Measurements from ENCODE around the gene PNLIPRP1. TPM values are rescaled to one million over a fixed set of nuclear protein-coding genes. Genes with fewer than 3 reads are reported as not detected.

The PNLIPRP1 gene
- total RNA-seq, 1 donor from 2014 or later: not detected

DNA sequence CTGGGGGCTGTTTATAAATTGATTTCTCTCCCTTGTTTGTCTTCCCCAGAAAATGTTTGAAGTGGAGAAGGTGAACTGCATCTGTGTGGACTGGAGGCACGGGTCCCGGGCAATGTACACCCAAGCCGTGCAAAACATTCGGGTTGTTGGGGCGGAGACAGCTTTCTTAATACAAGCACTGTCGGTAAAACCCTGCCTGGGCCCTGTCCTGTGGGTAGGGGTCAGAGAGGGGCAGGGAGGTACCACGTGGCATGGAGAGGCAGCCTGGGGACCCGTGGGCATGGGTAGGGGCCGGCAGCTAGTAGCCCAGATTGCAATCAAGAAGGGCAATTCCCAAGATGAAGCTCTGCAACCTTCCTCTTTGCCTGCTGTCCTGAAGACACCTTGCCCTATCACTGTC is 36.1 kb downstream of the PNLIPRP1 start:
- H3K4me1 Mint-ChIP-seq (ENCODE audit: unreplicated experiment): no peaks in the 10 kb centered on the region
- no peak overlapping the region for H3K4me3 Mint-ChIP-seq (ENCODE audit: unreplicated experiment)
- H3K9me3 Mint-ChIP-seq (ENCODE audit: unreplicated experiment): no peaks in the 10 kb centered on the region
- H3K36me3 Mint-ChIP-seq (ENCODE audit: low read depth, unreplicated experiment): no peaks in the 10 kb centered on the region
- DNase-seq (ENCODE audit: low spot score): no peak
- no peaks in the 10 kb centered on the region for H3K27me3 Mint-ChIP-seq (ENCODE audit: unreplicated experiment)
- TF ChIP-seq, protein P1, sequence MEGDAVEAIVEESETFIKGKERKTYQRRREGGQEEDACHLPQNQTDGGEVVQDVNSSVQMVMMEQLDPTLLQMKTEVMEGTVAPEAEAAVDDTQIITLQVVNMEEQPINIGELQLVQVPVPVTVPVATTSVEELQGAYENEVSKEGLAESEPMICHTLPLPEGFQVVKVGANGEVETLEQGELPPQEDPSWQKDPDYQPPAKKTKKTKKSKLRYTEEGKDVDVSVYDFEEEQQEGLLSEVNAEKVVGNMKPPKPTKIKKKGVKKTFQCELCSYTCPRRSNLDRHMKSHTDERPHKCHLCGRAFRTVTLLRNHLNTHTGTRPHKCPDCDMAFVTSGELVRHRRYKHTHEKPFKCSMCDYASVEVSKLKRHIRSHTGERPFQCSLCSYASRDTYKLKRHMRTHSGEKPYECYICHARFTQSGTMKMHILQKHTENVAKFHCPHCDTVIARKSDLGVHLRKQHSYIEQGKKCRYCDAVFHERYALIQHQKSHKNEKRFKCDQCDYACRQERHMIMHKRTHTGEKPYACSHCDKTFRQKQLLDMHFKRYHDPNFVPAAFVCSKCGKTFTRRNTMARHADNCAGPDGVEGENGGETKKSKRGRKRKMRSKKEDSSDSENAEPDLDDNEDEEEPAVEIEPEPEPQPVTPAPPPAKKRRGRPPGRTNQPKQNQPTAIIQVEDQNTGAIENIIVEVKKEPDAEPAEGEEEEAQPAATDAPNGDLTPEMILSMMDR (IDR thresholded peaks at IDR 0.05; ENCODE audit: unreplicated experiment): no peak
- no peak overlapping the region for H3K27ac Mint-ChIP-seq (ENCODE audit: unreplicated experiment)

DNA sequence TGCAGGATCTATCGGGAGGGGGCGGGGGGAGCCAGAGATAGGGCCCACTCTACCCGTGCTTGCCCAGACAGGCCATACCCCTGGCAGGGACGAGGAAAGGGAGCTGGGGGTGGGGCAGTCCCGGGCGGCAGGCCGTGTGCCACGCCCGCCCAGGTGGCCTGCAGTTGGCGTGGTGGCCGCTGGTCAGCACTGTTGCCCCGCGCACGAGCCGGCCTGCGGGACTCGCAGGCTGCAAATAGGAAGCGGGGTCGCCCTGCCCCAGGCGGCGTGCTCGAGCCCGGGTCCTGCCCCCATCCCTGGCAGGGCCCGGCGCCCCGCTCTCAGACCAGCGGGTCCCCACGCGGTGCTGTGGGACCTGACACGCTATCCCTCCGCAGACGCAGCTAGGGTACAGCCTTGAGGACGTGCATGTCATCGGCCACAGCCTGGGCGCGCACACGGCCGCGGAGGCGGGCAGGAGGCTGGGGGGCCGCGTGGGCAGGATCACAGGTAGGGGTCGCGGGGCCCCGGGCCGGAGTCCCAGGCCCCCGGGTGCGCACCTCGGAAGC is 36.7 kb downstream of the PNLIPRP1 start:
- Mint-ChIP-seq H3K4me1 (ENCODE audit: unreplicated experiment) (no peaks in the 10 kb centered on the region), H3K27ac (ENCODE audit: unreplicated experiment) (no peak overlapping the region), H3K4me3 (ENCODE audit: unreplicated experiment) (no peak overlapping the region), H3K27me3 (ENCODE audit: unreplicated experiment) (no peaks in the 10 kb centered on the region), H3K36me3 (ENCODE audit: low read depth, unreplicated experiment) (no peaks in the 10 kb centered on the region), H3K9me3 (ENCODE audit: unreplicated experiment) (no peaks in the 10 kb centered on the region)
- TF ChIP-seq, protein P1 (IDR thresholded peaks at IDR 0.05; ENCODE audit: unreplicated experiment): peak; percentile 65
- DNase-seq (ENCODE audit: low spot score): peak; percentile 76

DNA sequence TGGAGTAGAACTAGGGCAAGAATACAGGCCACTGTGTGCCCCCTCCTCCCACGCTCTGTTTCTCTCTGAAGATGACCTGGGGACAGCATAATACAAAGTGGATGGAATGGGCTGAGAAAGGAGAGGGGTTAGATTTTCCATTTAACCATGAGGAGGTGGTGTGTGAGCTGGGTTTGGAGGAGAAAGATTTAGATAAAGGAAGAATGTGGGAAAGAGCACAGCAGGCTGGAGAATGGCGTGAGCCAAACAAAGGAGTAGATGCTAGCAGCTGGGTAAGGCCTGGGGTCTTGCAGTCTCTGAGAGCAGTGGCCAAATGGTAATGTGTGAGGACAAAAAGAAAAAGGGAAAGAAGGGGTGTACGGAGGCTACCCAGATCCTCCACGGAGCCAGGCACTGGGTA is 38.6 kb downstream of the PNLIPRP1 start:
- no peaks in the 10 kb centered on the region for H3K27me3 Mint-ChIP-seq (ENCODE audit: unreplicated experiment)
- no peaks in the 10 kb centered on the region for H3K9me3 Mint-ChIP-seq (ENCODE audit: unreplicated experiment)
- TF ChIP-seq, protein P1 (IDR thresholded peaks at IDR 0.05; ENCODE audit: unreplicated experiment): no peak
- H3K4me3 Mint-ChIP-seq (ENCODE audit: unreplicated experiment): no peak overlapping the region
- no peaks in the 10 kb centered on the region for H3K4me1 Mint-ChIP-seq (ENCODE audit: unreplicated experiment)
- no peak overlapping the region for H3K27ac Mint-ChIP-seq (ENCODE audit: unreplicated experiment)
- no peaks in the 10 kb centered on the region for H3K36me3 Mint-ChIP-seq (ENCODE audit: low read depth, unreplicated experiment)
- DNase-seq (ENCODE audit: low spot score): no peak

DNA sequence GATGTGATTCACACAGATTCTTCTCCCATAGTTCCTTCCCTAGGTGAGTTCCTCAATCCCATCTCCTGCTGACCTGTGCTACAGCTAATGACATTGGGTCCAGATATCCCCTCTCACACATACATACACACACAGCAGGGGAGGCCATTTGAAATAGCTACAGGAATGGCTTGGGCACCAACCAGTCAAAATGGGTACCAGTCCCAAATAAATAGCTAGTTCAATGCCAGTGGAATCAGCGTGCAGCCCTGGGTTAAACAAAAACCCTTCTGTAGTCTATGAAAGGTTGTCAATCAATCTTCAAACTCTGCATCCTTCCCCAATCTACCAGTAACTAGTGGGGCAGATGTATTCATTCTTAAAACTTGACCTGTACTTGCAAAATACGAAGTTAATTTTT is 39.3 kb downstream of the PNLIPRP1 start:
- TF ChIP-seq, protein P1 (IDR thresholded peaks at IDR 0.05; ENCODE audit: unreplicated experiment): no peak
- H3K27ac Mint-ChIP-seq (ENCODE audit: unreplicated experiment): no peak overlapping the region
- no peak for DNase-seq (ENCODE audit: low spot score)
- no peaks in the 10 kb centered on the region for H3K36me3 Mint-ChIP-seq (ENCODE audit: low read depth, unreplicated experiment)
- no peak overlapping the region for H3K4me3 Mint-ChIP-seq (ENCODE audit: unreplicated experiment)
- no peaks in the 10 kb centered on the region for H3K9me3 Mint-ChIP-seq (ENCODE audit: unreplicated experiment)
- H3K4me1 Mint-ChIP-seq (ENCODE audit: unreplicated experiment): no peaks in the 10 kb centered on the region
- H3K27me3 Mint-ChIP-seq (ENCODE audit: unreplicated experiment): no peaks in the 10 kb centered on the region

DNA sequence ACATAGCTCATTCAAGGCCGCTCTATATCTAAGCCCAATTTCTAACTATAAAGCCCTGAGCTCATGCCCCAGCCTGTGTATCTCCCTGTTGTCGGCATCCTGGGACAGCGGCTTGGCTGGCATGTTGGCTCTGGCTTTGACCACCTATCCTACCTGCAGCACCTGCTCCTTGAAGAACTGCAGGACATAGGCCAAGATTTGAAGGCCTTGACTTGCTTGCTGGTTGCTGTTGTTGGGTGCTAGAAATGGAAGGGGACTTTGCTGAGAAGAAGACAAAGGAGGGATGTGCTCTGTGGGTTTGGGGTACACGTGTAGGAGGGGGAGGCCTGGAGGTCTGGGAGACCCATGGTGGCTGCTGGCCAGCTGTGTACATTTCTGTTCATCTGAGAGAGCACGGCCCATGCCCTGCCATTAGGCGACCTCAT is 41.1 kb downstream of the PNLIPRP1 start:
- no peak overlapping the region for H3K27ac Mint-ChIP-seq (ENCODE audit: unreplicated experiment)
- no peaks in the 10 kb centered on the region for H3K36me3 Mint-ChIP-seq (ENCODE audit: low read depth, unreplicated experiment)
- no peaks in the 10 kb centered on the region for H3K27me3 Mint-ChIP-seq (ENCODE audit: unreplicated experiment)
- DNase-seq (ENCODE audit: low spot score): no peak
- H3K4me1 Mint-ChIP-seq (ENCODE audit: unreplicated experiment): no peaks in the 10 kb centered on the region
- no peak overlapping the region for H3K4me3 Mint-ChIP-seq (ENCODE audit: unreplicated experiment)
- no peaks in the 10 kb centered on the region for H3K9me3 Mint-ChIP-seq (ENCODE audit: unreplicated experiment)
- TF ChIP-seq, protein P1 (IDR thresholded peaks at IDR 0.05; ENCODE audit: unreplicated experiment): no peak

All from endothelial cell (in vitro differentiated cells).